ENCODE results near the gene ERMP1.

ERMP1 gene

DNA sequence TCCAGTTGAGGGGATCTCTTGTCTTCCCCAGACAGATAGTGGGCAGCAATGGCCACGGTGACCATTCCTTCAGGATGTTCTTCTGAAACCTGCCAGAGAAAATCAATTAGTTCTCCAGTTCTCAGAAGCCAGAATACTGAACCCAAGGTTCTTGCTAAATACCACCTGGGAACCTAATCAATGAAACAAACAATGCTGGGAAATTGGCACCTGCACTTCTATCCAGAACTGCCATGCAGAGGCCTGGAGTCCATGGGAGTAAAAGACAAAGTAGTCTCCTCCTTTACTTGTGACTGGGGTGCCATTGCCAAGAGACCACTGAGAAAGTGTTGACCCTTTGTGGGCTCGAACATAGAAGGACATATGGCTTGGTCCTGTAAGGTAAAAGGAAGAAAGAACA is 45.7 kb downstream of the ERMP1 start:
- Histone ChIP-seq H3K4me2 (ENCODE audit: low read depth, low read length) (no peak overlapping the region), H3K4me1 (ENCODE audit: low read length) (no peaks in the 10 kb centered on the region), H3K27ac (ENCODE audit: low read length) (no peak overlapping the region), H3K9me2 (replicated peaks; ENCODE audit: insufficient read depth, low read length) (no peaks in the 10 kb centered on the region), H3K9me3 (replicated peaks; ENCODE audit: insufficient read depth, low read length) (no peaks in the 10 kb centered on the region), H2AFZ (ENCODE audit: low read length) (no peak overlapping the region), H3K27me3 (replicated peaks; ENCODE audit: insufficient read depth, low read length) (no peaks in the 10 kb centered on the region), H3K79me2 (ENCODE audit: low read length) (peaks cover 7% of the 10 kb centered on the region; the same call in 1 of the 2 replicates), H3K4me3 (ENCODE audit: low read length) (no peak overlapping the region), H3F3A (ENCODE audit: insufficient read depth, low read length) (no peaks in the 10 kb centered on the region), H3K36me3 (replicated peaks; ENCODE audit: insufficient read depth, low read length) (no peaks in the 10 kb centered on the region), H4K20me1 (ENCODE audit: insufficient read depth, low read length) (no peaks in the 10 kb centered on the region), H3K9ac (ENCODE audit: low read length) (no peak overlapping the region)
- DNase-seq, result no peak
- TF ChIP-seq, protein P1, sequence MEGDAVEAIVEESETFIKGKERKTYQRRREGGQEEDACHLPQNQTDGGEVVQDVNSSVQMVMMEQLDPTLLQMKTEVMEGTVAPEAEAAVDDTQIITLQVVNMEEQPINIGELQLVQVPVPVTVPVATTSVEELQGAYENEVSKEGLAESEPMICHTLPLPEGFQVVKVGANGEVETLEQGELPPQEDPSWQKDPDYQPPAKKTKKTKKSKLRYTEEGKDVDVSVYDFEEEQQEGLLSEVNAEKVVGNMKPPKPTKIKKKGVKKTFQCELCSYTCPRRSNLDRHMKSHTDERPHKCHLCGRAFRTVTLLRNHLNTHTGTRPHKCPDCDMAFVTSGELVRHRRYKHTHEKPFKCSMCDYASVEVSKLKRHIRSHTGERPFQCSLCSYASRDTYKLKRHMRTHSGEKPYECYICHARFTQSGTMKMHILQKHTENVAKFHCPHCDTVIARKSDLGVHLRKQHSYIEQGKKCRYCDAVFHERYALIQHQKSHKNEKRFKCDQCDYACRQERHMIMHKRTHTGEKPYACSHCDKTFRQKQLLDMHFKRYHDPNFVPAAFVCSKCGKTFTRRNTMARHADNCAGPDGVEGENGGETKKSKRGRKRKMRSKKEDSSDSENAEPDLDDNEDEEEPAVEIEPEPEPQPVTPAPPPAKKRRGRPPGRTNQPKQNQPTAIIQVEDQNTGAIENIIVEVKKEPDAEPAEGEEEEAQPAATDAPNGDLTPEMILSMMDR (IDR thresholded peaks at IDR 0.05; ENCODE audit: low read length), result no peak
- TF ChIP-seq EZH2 (optimal IDR thresholded peaks at IDR 0.05; ENCODE audit: low read depth, low read length) (no peak), EZH2phosphoT487 (IDR thresholded peaks at IDR 0.05; ENCODE audit: low read length) (no peak)

DNA sequence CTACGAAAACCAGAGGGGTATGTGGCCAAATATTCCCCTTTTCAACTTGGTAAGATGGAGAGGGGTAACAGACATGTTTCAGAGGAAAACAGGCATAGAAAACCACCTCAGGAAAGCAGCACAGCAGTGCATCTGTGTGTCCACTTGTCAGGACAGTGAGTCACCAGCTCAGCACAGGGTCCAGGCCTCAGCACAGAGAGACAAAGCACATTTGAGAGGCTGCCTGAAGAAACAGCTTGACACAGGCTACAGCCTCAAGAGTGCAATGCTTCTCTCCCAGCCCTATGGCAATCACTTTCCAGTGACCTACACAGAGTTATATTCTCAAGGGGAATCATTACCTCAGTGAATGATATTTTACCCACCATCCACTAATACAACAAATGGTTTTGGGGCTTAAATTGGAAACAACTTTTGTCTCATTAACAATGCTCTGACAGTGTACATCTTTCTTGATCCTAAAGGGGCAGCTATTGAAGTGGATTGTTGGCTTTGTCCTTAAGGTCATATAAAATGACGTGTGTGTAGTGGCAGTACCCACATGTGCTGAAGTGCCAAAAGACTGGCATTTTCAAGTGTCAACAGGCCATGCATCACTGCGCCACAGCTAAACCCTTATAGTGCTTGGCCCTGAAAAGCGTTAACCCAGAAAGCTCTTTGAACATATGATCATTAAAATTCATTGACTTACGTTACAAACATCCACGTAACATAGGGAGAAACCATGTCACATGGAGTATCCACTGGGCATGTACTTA is 46.4 kb downstream of the ERMP1 start:
- Histone ChIP-seq H3K9me2 (replicated peaks; ENCODE audit: insufficient read depth, low read length) (no peaks in the 10 kb centered on the region), H3K9me3 (replicated peaks; ENCODE audit: insufficient read depth, low read length) (no peaks in the 10 kb centered on the region), H3K4me3 (ENCODE audit: low read length) (no peak overlapping the region), H3K27me3 (replicated peaks; ENCODE audit: insufficient read depth, low read length) (no peaks in the 10 kb centered on the region), H3K4me1 (ENCODE audit: low read length) (no peaks in the 10 kb centered on the region), H2AFZ (ENCODE audit: low read length) (no peak overlapping the region), H3K36me3 (replicated peaks; ENCODE audit: insufficient read depth, low read length) (no peaks in the 10 kb centered on the region), H3K4me2 (ENCODE audit: low read depth, low read length) (no peak overlapping the region), H3F3A (ENCODE audit: insufficient read depth, low read length) (no peaks in the 10 kb centered on the region), H3K27ac (ENCODE audit: low read length) (no peak overlapping the region), H3K79me2 (ENCODE audit: low read length) (peaks cover 7% of the 10 kb centered on the region; the same call in 1 of the 2 replicates), H3K9ac (ENCODE audit: low read length) (no peak overlapping the region), H4K20me1 (ENCODE audit: insufficient read depth, low read length) (no peaks in the 10 kb centered on the region)
- TF ChIP-seq, protein P1 (IDR thresholded peaks at IDR 0.05; ENCODE audit: low read length), result no peak
- no peak for TF ChIP-seq EZH2phosphoT487 (IDR thresholded peaks at IDR 0.05; ENCODE audit: low read length)
- no peak for TF ChIP-seq EZH2 (optimal IDR thresholded peaks at IDR 0.05; ENCODE audit: low read depth, low read length)
- DNase-seq, result no peak

DNA sequence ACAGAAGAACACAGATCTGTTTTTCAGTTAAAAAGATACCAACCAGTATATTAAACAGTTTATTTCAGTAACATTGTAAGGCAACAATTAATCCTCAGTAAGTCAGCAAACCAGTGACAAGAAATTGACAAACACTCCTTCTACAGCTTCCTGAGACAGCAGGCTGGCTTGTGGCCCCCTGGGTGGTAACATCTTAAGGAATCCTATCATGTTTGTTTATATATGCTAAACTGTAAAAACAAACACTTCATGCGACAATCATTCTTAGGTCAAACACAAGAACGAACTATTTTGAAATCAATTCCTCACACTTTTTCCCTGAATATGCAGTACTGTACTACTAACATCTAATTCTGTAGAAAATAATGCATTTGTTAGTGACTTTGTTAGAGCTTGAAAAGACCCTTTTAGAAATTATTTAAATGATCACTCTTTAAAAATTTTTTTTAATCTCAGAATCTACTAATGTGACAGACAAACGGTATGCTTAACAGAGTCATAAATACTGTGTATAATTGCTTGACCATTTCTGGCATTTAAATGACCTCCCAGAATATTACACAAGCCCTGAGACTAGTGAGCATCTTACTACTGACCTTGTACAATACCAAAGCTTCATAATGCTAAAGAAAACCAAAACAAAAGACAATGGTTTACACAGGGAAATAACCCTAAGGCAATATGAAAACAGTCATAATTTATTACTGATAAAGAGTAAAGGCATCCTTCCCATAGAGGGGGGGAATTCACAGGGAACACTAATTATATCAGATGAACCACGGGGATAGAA is 48.2 kb downstream of the ERMP1 start:
- Histone ChIP-seq H3K79me2 (ENCODE audit: low read length) (peaks cover 12% of the 10 kb centered on the region), H3K9me2 (replicated peaks; ENCODE audit: insufficient read depth, low read length) (no peaks in the 10 kb centered on the region), H3K27me3 (replicated peaks; ENCODE audit: insufficient read depth, low read length) (no peaks in the 10 kb centered on the region), H3K9me3 (replicated peaks; ENCODE audit: insufficient read depth, low read length) (no peaks in the 10 kb centered on the region), H3K9ac (ENCODE audit: low read length) (no peak overlapping the region), H3K4me2 (ENCODE audit: low read depth, low read length) (no peak overlapping the region), H3K27ac (ENCODE audit: low read length) (no peak overlapping the region), H3K4me3 (ENCODE audit: low read length) (no peak overlapping the region), H3K36me3 (replicated peaks; ENCODE audit: insufficient read depth, low read length) (peaks cover 5% of the 10 kb centered on the region; the same call in 1 of the 2 replicates), H3K4me1 (ENCODE audit: low read length) (no peaks in the 10 kb centered on the region), H4K20me1 (ENCODE audit: insufficient read depth, low read length) (no peaks in the 10 kb centered on the region), H2AFZ (ENCODE audit: low read length) (no peak overlapping the region), H3F3A (ENCODE audit: insufficient read depth, low read length) (no peaks in the 10 kb centered on the region)
- DNase-seq, result no peak
- TF ChIP-seq, protein P1 (IDR thresholded peaks at IDR 0.05; ENCODE audit: low read length), result no peak
- TF ChIP-seq EZH2 (optimal IDR thresholded peaks at IDR 0.05; ENCODE audit: low read depth, low read length) (no peak), EZH2phosphoT487 (IDR thresholded peaks at IDR 0.05; ENCODE audit: low read length) (no peak)
